Rectal smooth muscle tissue (tissue), 1 donor: ENCODE results near the gene IWS1.
"Not testable (repeated sequence)": the region's sequence is repeated elsewhere in the genome, so short reads cannot be mapped to it uniquely, and the experiment has no call there.

Experiments
- H3K27ac ChIP-seq: one replicate; pipeline ENCODE4 v1.7.0; 2013; ENCODE audit warnings: low read depth, low read length, inconsistent platforms
- H3K27me3 ChIP-seq: one replicate; pipeline ENCODE4 v1.7.0; 2013; ENCODE audit warnings: low read length; ENCODE audit not compliant: control insufficient read depth, insufficient read depth
- H3K36me3 ChIP-seq: one replicate; pipeline ENCODE4 v1.7.0; 2013; ENCODE audit warnings: low read length; ENCODE audit not compliant: control insufficient read depth, insufficient read depth
- H3K4me1 ChIP-seq: one replicate; pipeline ENCODE4 v1.7.0; 2013; ENCODE audit warnings: low read length; ENCODE audit not compliant: control insufficient read depth, insufficient read depth
- H3K4me3 ChIP-seq: one replicate; pipeline ENCODE4 v1.7.0; 2013; ENCODE audit warnings: low read length
- H3K9ac ChIP-seq: one replicate; pipeline ENCODE4 v1.7.0; 2013; ENCODE audit warnings: low read length

The IWS1 gene

GRCh38 chr2:127535422-127535901 lies 9.2 kb upstream of the IWS1 start, which contains the start of gene MYO7B:
Gene MYO7B, plus strand, starts transcription at chr2:127535683. Its CDS starts 24,040 bp downstream, at chr2:127559723.
- H3K9ac ChIP-seq: peak within 1 kb of the TSS; percentile 47
- H3K27ac ChIP-seq: no peak within 1 kb of the TSS
- peak within 1 kb of the TSS; percentile 67 for H3K4me3 ChIP-seq
- no peaks in the 10 kb centered on the region for H3K4me1 ChIP-seq
- no peaks in the 10 kb centered on the region for H3K27me3 ChIP-seq
- no peaks in the 10 kb centered on the region for H3K36me3 ChIP-seq

GRCh38 chr2:127532296-127532695 lies 6.0 kb upstream of the IWS1 start:
- Histone ChIP-seq H3K36me3 (no peaks in the 10 kb centered on the region), H3K4me3 (no peak overlapping the region), H3K9ac (no peak overlapping the region), H3K27ac (no peak overlapping the region), H3K4me1 (peaks cover 3% of the 10 kb centered on the region), H3K27me3 (no peaks in the 10 kb centered on the region)

GRCh38 chr2:127531221-127531648 lies 4.9 kb upstream of the IWS1 start:
- no peaks in the 10 kb centered on the region for H3K27me3 ChIP-seq
- H3K9ac ChIP-seq: no peak overlapping the region
- H3K27ac ChIP-seq: no peak overlapping the region
- no peaks in the 10 kb centered on the region for H3K36me3 ChIP-seq
- H3K4me3 ChIP-seq: no peak overlapping the region
- H3K4me1 ChIP-seq: peaks cover 3% of the 10 kb centered on the region

GRCh38 chr2:127530245-127531140 lies 4.2 kb upstream of the IWS1 start:
- H3K4me1 ChIP-seq: peaks cover 3% of the 10 kb centered on the region
- no peak overlapping the region for H3K4me3 ChIP-seq
- H3K36me3 ChIP-seq: no peaks in the 10 kb centered on the region
- no peak overlapping the region for H3K27ac ChIP-seq
- no peaks in the 10 kb centered on the region for H3K27me3 ChIP-seq
- H3K9ac ChIP-seq: no peak overlapping the region

- H3K4me1 ChIP-seq, H3K27ac ChIP-seq: not testable (repeated sequence)
Measured at GRCh38 chr2:127529416-127529815, 3.1 kb upstream of the IWS1 start.

GRCh38 chr2:127528487-127528886 lies 2.2 kb upstream of the IWS1 start:
- Histone ChIP-seq H3K4me1 (peaks cover 3% of the 10 kb centered on the region), H3K27ac (no peak overlapping the region), H3K9ac (no peak overlapping the region), H3K36me3 (no peaks in the 10 kb centered on the region), H3K27me3 (no peaks in the 10 kb centered on the region), H3K4me3 (no peak overlapping the region)

More at GRCh38 chr2:127529416-127529815, 3.1 kb upstream of the IWS1 start:
- not testable (repeated sequence) for H3K36me3 ChIP-seq, H3K9ac ChIP-seq, H3K4me3 ChIP-seq, H3K27me3 ChIP-seq

GRCh38 chr2:127527001-127527804 lies 914 bp upstream of the IWS1 start:
- no peaks in the 10 kb centered on the region for H3K36me3 ChIP-seq
- H3K4me1 ChIP-seq: peaks cover 3% of the 10 kb centered on the region
- peak overlapping the region; percentile 38 for H3K9ac ChIP-seq
- peak overlapping the region; percentile 81 for H3K4me3 ChIP-seq
- no peaks in the 10 kb centered on the region for H3K27me3 ChIP-seq
- H3K27ac ChIP-seq: peak overlapping the region; percentile 95

- Histone ChIP-seq H3K36me3 (peaks cover 2% of the 10 kb centered on the region), H3K27me3 (no peaks in the 10 kb centered on the region), H3K9ac (peak overlapping the region; percentile 89), H3K4me1 (peaks cover 3% of the 10 kb centered on the region), H3K4me3 (peak overlapping the region; percentile 81), H3K27ac (peak overlapping the region; percentile 95)
Measured at GRCh38 chr2:127525691-127526131, 578 bp downstream of the IWS1 start.

- not testable (repeated sequence) for H3K36me3 ChIP-seq, H3K27ac ChIP-seq, H3K9ac ChIP-seq, H3K27me3 ChIP-seq, H3K4me3 ChIP-seq, H3K4me1 ChIP-seq
Measured at GRCh38 chr2:127524198-127524834, 2.0 kb downstream of the IWS1 start.

- H3K9ac ChIP-seq: no peak overlapping the region
Measured at GRCh38 chr2:127523269-127523939, 2.9 kb downstream of the IWS1 start.

GRCh38 chr2:127520424-127520823 lies 5.9 kb downstream of the IWS1 start:
- Histone ChIP-seq H3K4me3 (no peak overlapping the region), H3K4me1 (peaks cover 9% of the 10 kb centered on the region), H3K9ac (no peak overlapping the region), H3K36me3 (peaks cover 5% of the 10 kb centered on the region), H3K27ac (no peak overlapping the region), H3K27me3 (no peaks in the 10 kb centered on the region)

More at GRCh38 chr2:127523269-127523939, 2.9 kb downstream of the IWS1 start:
- Histone ChIP-seq H3K27me3 (no peaks in the 10 kb centered on the region), H3K4me3 (no peak overlapping the region), H3K36me3 (peaks cover 2% of the 10 kb centered on the region), H3K4me1 (peaks cover 3% of the 10 kb centered on the region), H3K27ac (no peak overlapping the region)
